HG02840 (cell line): ENCODE results near the gene PHF11.
"Not testable (repeated sequence)": the region's sequence is repeated elsewhere in the genome, so short reads cannot be mapped to it uniquely, and the experiment has no call there.

ENCODE experiments used
- ATAC-seq: cut with Tn5 transposase; IDR thresholded peaks from one replicate; pipeline ENCODE4 v1.9.1; 2021; ENCODE audit warnings: mild to moderate bottlenecking, moderate library complexity, moderate number of reproducible peaks; ENCODE audit not compliant: unreplicated experiment, low FRiP score

Gene PHF11

GRCh38 chr13:49543656-49544055 is 47.9 kb downstream of the PHF11 start:
- ATAC-seq: no peak

GRCh38 chr13:49545661-49546060 is 49.9 kb downstream of the PHF11 start:
- no peak for ATAC-seq

- ATAC-seq: no peak
Observed at GRCh38 chr13:49546561-49546960, 50.8 kb downstream of the PHF11 start.

GRCh38 chr13:49549289-49549688 is 53.5 kb downstream of the PHF11 start:
- no peak for ATAC-seq

GRCh38 chr13:49550942-49551644 is 55.3 kb downstream of the PHF11 start:
- ATAC-seq: no peak

- no peak for ATAC-seq
Observed at GRCh38 chr13:49553888-49554287, 58.1 kb downstream of the PHF11 start.

GRCh38 chr13:49554387-49554786 is 58.6 kb downstream of the PHF11 start:
- no peak for ATAC-seq

- no peak for ATAC-seq
Observed at GRCh38 chr13:49559006-49559405, 63.3 kb downstream of the PHF11 start.

- ATAC-seq: no peak
Observed at GRCh38 chr13:49560270-49561061, 64.7 kb downstream of the PHF11 start.

GRCh38 chr13:49561062-49561410 is 65.3 kb downstream of the PHF11 start:
- no peak for ATAC-seq

GRCh38 chr13:49563516-49563915 is 67.8 kb downstream of the PHF11 start:
- ATAC-seq: no peak

- not testable (repeated sequence) for ATAC-seq
Observed at GRCh38 chr13:49565461-49565860, 69.7 kb downstream of the PHF11 start.

GRCh38 chr13:49566461-49566860 is 70.7 kb downstream of the PHF11 start:
- ATAC-seq: no peak

GRCh38 chr13:49567491-49567890 is 71.7 kb downstream of the PHF11 start:
- no peak for ATAC-seq

GRCh38 chr13:49569993-49570689 is 74.4 kb downstream of the PHF11 start:
- no peak for ATAC-seq

GRCh38 chr13:49571299-49572240 is 75.8 kb downstream of the PHF11 start:
- peak; percentile 52 for ATAC-seq
